Skeletal muscle cell (primary cell): ENCODE measurements around the gene BEST4.
"Not testable (repeated sequence)": the region's sequence is repeated elsewhere in the genome, so short reads cannot be mapped to it uniquely, and the experiment has no call there.

Source experiments
- DNase-seq: peaks from one replicate; pipeline ENCODE4 v3.0.0-alpha.2; 2010; ENCODE audit warnings: low read depth
- H3K4me3 ChIP-seq: 2 replicates; pipeline ENCODE4 v1.5.1; 2011; ENCODE audit warnings: low read depth, mild to moderate bottlenecking, control low read depth, low read length, moderate library complexity

BEST4 gene

GRCh38 chr1:44738953-44739306 is 49.0 kb downstream of the BEST4 start:
- not testable (repeated sequence) for DNase-seq
- peak overlapping the region; percentile 74 for H3K4me3 ChIP-seq

- H3K4me3 ChIP-seq: no peak overlapping the region
- no peak for DNase-seq
Measured at GRCh38 chr1:44735992-44736391, 52.0 kb downstream of the BEST4 start.

DNA sequence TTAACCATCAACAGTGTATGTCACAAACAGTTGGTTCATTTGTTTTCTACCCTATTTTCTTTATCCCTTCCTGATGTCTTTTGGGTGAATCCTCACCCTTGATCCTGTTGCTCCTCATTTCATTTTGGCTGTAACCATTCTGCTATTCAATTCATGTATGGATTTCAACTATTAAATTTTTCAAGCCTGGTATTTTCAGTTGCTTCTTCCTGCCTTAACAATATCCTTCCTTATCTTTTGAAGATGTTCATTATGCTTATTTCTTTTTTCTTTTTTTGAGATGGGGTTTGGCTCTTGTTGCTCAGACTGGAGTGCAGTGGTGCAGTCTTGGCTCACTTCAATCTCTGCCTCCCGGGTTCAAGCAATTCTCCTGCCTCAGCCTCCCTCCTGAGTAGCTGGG is 54.2 kb downstream of the BEST4 start:
- no peak for DNase-seq
- no peak overlapping the region for H3K4me3 ChIP-seq
